ENCODE results near the gene TEX14.

DNA sequence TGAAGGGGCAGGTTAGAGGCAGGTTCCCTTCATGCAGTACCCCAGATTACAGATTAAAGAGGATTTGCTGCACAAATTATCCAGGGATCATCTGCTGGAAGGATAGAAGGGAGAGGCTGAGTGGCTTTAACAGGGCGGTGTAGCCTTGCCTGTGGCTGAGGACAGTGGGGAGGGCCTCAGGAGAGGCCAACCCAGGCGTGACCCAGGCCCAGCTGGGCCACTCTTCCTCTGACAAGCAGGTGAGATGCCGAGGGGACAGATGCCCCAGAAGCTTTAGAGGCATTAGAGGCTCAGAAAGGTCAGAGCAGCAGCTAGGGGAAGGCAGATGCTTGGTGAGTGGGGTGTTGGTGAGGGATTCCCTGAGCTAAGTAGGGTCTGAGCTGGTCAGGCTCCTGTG lies 159.3 kb downstream of the TEX14 start:
- TF ChIP-seq, protein P1, sequence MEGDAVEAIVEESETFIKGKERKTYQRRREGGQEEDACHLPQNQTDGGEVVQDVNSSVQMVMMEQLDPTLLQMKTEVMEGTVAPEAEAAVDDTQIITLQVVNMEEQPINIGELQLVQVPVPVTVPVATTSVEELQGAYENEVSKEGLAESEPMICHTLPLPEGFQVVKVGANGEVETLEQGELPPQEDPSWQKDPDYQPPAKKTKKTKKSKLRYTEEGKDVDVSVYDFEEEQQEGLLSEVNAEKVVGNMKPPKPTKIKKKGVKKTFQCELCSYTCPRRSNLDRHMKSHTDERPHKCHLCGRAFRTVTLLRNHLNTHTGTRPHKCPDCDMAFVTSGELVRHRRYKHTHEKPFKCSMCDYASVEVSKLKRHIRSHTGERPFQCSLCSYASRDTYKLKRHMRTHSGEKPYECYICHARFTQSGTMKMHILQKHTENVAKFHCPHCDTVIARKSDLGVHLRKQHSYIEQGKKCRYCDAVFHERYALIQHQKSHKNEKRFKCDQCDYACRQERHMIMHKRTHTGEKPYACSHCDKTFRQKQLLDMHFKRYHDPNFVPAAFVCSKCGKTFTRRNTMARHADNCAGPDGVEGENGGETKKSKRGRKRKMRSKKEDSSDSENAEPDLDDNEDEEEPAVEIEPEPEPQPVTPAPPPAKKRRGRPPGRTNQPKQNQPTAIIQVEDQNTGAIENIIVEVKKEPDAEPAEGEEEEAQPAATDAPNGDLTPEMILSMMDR (IDR thresholded peaks at IDR 0.05) = no peak
- TF ChIP-seq POLR2A (IDR thresholded peaks at IDR 0.05) (no peak), EP300 (IDR thresholded peaks at IDR 0.05) (no peak), POLR2AphosphoS5 (IDR thresholded peaks at IDR 0.05) (no peak)
